OCI-LY1 (cell line): ENCODE data around the gene KEL.

Experiments used
- H2AFZ ChIP-seq: fragments of 200-600 bp; sonication (generic), shearing (Covaris generic); 2 replicates; pipeline ENCODE4 v1.6.0; 2014; ENCODE audit warnings: antibody characterized with exemption, mild to moderate bottlenecking, low read length
- H3F3A ChIP-seq: fragments of 200-600 bp; sonication (generic), shearing (Covaris generic); 2 replicates; pipeline ENCODE4 v1.6.0; 2014; ENCODE audit warnings: mild to moderate bottlenecking, antibody characterized with exemption, low read length, moderate library complexity; ENCODE audit not compliant: insufficient read depth
- H3K27ac ChIP-seq: fragments of 200-600 bp; sonication (generic); 2 replicates; pipeline ENCODE4 v1.5.1; 2014; ENCODE audit warnings: low read length, mixed run types, mild to moderate bottlenecking, low read depth; ENCODE audit not compliant: poor library complexity, severe bottlenecking
- H3K27me3 ChIP-seq: fragments of 200-600 bp; sonication (generic); 2 replicates; pipeline ENCODE4 v1.6.0; 2014; ENCODE audit warnings: antibody characterized with exemption, mild to moderate bottlenecking, low read length, moderate library complexity; ENCODE audit not compliant: insufficient read depth
- H3K36me3 ChIP-seq: fragments of 200-600 bp; sonication (generic); 2 replicates; pipeline ENCODE4 v1.6.1; 2014; ENCODE audit warnings: mild to moderate bottlenecking, antibody characterized with exemption, low read length, moderate library complexity, mixed read lengths; ENCODE audit not compliant: insufficient read depth
- H3K4me1 ChIP-seq: fragments of 200-600 bp; sonication (generic); 2 replicates; pipeline ENCODE4 v1.5.1; 2014; ENCODE audit warnings: mild to moderate bottlenecking, low read length, moderate library complexity; ENCODE audit not compliant: insufficient read depth, severe bottlenecking
- H3K4me2 ChIP-seq: fragments of 200-600 bp; sonication (generic), shearing (Covaris generic); 2 replicates; pipeline ENCODE4 v1.6.1; 2014; ENCODE audit warnings: low read length
- H3K4me3 ChIP-seq: fragments of 200-600 bp; sonication (generic); 2 replicates; pipeline ENCODE4 v1.5.1; 2014; ENCODE audit warnings: low read length, low read depth, mild to moderate bottlenecking, mixed read lengths; ENCODE audit not compliant: poor library complexity, severe bottlenecking
- H3K79me2 ChIP-seq: fragments of 200-600 bp; shearing (Covaris generic); 2 replicates; pipeline ENCODE4 v1.6.1; 2016; ENCODE audit warnings: mixed run types, low read length, mixed read lengths; ENCODE audit not compliant: insufficient read depth
- H3K9ac ChIP-seq: fragments of 200-600 bp; sonication (generic), shearing (Covaris generic); 2 replicates; pipeline ENCODE4 v1.6.1; 2014; ENCODE audit warnings: mild to moderate bottlenecking, low read length, mixed read lengths
- H3K9me2 ChIP-seq: fragments of 200-600 bp; sonication (generic), shearing (Covaris generic); 2 replicates; pipeline ENCODE4 v1.6.1; 2014; ENCODE audit warnings: low read depth, mild to moderate bottlenecking, low read length, mixed read lengths
- H3K9me3 ChIP-seq: fragments of 200-600 bp; shearing (Covaris generic); 2 replicates; pipeline ENCODE4 v1.6.1; 2014; ENCODE audit warnings: low read length, mixed read lengths
- H4K20me1 ChIP-seq: fragments of 200-600 bp; sonication (generic), shearing (Covaris generic); 2 replicates; pipeline ENCODE4 v1.6.0; 2016; ENCODE audit warnings: mild to moderate bottlenecking, low read length; ENCODE audit not compliant: insufficient read depth
- EZH2 ChIP-seq: fragments of 200-600 bp; sonication (generic), shearing (Covaris generic); IDR thresholded peaks from 2 replicates; pipeline ENCODE4 v1.8.0; 2017; ENCODE audit warnings: borderline replicate concordance, mixed run types, mild to moderate bottlenecking, antibody characterized with exemption, low read length, moderate library complexity, mixed read lengths
- TF ChIP-seq, protein P1 (sequence below): fragments of 200-600 bp; sonication (generic), shearing (Covaris generic); IDR thresholded peaks from 2 replicates; pipeline ENCODE4 v1.5.1; 2017; ENCODE audit warnings: mild to moderate bottlenecking, antibody characterized with exemption, low read length, moderate library complexity, mixed read lengths

Gene KEL

DNA sequence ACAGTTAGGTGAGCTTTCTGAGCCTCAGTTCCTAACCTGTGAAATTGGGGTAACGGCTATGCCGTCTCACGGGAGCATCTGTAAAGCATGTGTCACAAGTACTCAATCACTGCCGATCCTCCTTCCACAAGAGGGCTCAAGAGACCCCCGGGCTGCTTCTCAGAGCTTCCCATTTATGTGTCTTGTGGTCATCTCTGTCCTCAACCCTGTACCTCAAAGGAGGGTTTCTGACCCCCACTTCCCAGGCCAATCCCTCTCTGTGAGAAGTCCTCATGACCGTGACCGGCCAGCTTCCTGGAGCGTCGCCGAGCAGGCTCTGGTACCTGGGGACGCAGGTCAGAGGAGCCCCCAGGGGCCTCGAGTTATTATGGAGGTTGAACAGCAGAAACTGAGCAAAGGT lies 28.1 kb downstream of the KEL start:
- H3K9me2 ChIP-seq, result no peaks in the 10 kb centered on the region
- H3K9me3 ChIP-seq, result no peaks in the 10 kb centered on the region
- H3K36me3 ChIP-seq, result no peaks in the 10 kb centered on the region
- H3K9ac ChIP-seq, result no peak overlapping the region
- no peak overlapping the region for H3K4me3 ChIP-seq
- no peak overlapping the region for H3K27ac ChIP-seq
- no peak overlapping the region for H2AFZ ChIP-seq
- no peaks in the 10 kb centered on the region for H4K20me1 ChIP-seq
- no peaks in the 10 kb centered on the region for H3F3A ChIP-seq
- H3K4me2 ChIP-seq, result no peak overlapping the region
- no peaks in the 10 kb centered on the region for H3K27me3 ChIP-seq
- no peaks in the 10 kb centered on the region for H3K4me1 ChIP-seq
- TF ChIP-seq, protein P1, sequence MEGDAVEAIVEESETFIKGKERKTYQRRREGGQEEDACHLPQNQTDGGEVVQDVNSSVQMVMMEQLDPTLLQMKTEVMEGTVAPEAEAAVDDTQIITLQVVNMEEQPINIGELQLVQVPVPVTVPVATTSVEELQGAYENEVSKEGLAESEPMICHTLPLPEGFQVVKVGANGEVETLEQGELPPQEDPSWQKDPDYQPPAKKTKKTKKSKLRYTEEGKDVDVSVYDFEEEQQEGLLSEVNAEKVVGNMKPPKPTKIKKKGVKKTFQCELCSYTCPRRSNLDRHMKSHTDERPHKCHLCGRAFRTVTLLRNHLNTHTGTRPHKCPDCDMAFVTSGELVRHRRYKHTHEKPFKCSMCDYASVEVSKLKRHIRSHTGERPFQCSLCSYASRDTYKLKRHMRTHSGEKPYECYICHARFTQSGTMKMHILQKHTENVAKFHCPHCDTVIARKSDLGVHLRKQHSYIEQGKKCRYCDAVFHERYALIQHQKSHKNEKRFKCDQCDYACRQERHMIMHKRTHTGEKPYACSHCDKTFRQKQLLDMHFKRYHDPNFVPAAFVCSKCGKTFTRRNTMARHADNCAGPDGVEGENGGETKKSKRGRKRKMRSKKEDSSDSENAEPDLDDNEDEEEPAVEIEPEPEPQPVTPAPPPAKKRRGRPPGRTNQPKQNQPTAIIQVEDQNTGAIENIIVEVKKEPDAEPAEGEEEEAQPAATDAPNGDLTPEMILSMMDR, result no peak
- no peak for TF ChIP-seq EZH2
- no peaks in the 10 kb centered on the region for H3K79me2 ChIP-seq

DNA sequence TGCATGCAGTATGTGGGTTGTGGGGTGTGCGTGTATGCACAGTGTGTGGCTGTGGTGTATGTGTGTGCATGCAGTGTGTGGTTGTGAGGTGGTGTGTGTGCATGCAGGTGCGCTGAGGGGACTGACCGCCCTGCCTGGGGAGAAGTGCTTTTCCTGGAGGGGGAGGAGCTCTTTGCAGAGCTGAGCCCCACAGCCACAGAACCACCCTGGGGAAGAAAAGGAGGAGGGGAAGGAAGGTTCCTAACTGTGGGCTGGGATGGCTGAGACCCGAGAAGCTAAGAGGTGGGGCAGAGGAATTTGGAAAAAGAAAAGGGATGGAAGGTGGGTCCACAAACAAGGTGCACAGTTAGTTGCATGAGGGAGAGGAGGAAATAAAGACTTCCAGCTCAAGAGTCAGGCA lies 28.5 kb downstream of the KEL start, which contains the start of gene TRPV5:
TSS of gene TRPV5 (minus strand) at position 123 of the 400 bp plus-strand sequence. CDS start 287 bp downstream, outside the sequence.
- no peaks in the 10 kb centered on the region for H3F3A ChIP-seq
- no peaks in the 10 kb centered on the region for H3K27me3 ChIP-seq
- H3K4me1 ChIP-seq, result no peaks in the 10 kb centered on the region
- no peak within 1 kb of the TSS for H2AFZ ChIP-seq
- H3K9me2 ChIP-seq, result no peaks in the 10 kb centered on the region
- no peaks in the 10 kb centered on the region for H3K79me2 ChIP-seq
- no peak within 1 kb of the TSS for H3K4me3 ChIP-seq
- H3K9me3 ChIP-seq, result no peaks in the 10 kb centered on the region
- TF ChIP-seq EZH2, result no peak
- TF ChIP-seq, protein P1, result no peak
- no peak within 1 kb of the TSS for H3K27ac ChIP-seq
- no peak within 1 kb of the TSS for H3K9ac ChIP-seq
- no peak within 1 kb of the TSS for H3K4me2 ChIP-seq
- H4K20me1 ChIP-seq, result no peaks in the 10 kb centered on the region
- H3K36me3 ChIP-seq, result no peaks in the 10 kb centered on the region

DNA sequence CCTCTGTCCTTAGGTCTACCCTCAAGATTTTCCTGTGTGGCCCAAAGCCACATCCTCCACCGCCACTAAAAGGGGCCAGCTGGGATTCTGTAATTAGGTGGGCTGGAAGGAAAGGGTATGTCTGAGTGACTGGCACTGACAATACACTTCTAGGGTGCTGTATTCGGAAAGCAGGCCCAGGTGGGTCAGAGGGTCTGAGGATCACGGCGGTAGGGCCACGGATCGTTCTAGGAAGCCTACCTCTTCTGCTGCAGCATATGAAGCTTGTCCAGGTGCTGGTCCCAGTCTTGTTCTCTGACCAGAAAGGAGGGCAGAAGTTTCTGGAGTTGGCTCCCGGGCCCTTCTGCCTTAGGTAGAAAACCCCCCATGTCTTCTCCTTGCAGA lies 29.1 kb downstream of the KEL start:
- Histone ChIP-seq H3K36me3 (no peaks in the 10 kb centered on the region), H4K20me1 (no peaks in the 10 kb centered on the region), H3K4me1 (no peaks in the 10 kb centered on the region), H3K9me2 (no peaks in the 10 kb centered on the region), H2AFZ (no peak overlapping the region), H3K9me3 (no peaks in the 10 kb centered on the region), H3K27ac (no peak overlapping the region), H3K9ac (no peak overlapping the region), H3F3A (no peaks in the 10 kb centered on the region), H3K4me3 (no peak overlapping the region), H3K4me2 (no peak overlapping the region), H3K79me2 (no peaks in the 10 kb centered on the region), H3K27me3 (no peaks in the 10 kb centered on the region)
- TF ChIP-seq, protein P1, result no peak
- no peak for TF ChIP-seq EZH2
